OCI-LY1 (cell line): ENCODE results near the gene FBLIM1.

Experiments
- H2AFZ ChIP-seq: fragments of 200-600 bp; sonication (generic), shearing (Covaris generic); 2 replicates; pipeline ENCODE4 v1.6.0; 2014; ENCODE audit warnings: antibody characterized with exemption, mild to moderate bottlenecking, low read length
- H3F3A ChIP-seq: fragments of 200-600 bp; sonication (generic), shearing (Covaris generic); 2 replicates; pipeline ENCODE4 v1.6.0; 2014; ENCODE audit warnings: mild to moderate bottlenecking, antibody characterized with exemption, low read length, moderate library complexity; ENCODE audit not compliant: insufficient read depth
- H3K27ac ChIP-seq: fragments of 200-600 bp; sonication (generic); 2 replicates; pipeline ENCODE4 v1.5.1; 2014; ENCODE audit warnings: low read length, mixed run types, mild to moderate bottlenecking, low read depth; ENCODE audit not compliant: poor library complexity, severe bottlenecking
- H3K27me3 ChIP-seq: fragments of 200-600 bp; sonication (generic); 2 replicates; pipeline ENCODE4 v1.6.0; 2014; ENCODE audit warnings: antibody characterized with exemption, mild to moderate bottlenecking, low read length, moderate library complexity; ENCODE audit not compliant: insufficient read depth
- H3K36me3 ChIP-seq: fragments of 200-600 bp; sonication (generic); 2 replicates; pipeline ENCODE4 v1.6.1; 2014; ENCODE audit warnings: mild to moderate bottlenecking, antibody characterized with exemption, low read length, moderate library complexity, mixed read lengths; ENCODE audit not compliant: insufficient read depth
- H3K4me1 ChIP-seq: fragments of 200-600 bp; sonication (generic); 2 replicates; pipeline ENCODE4 v1.5.1; 2014; ENCODE audit warnings: mild to moderate bottlenecking, low read length, moderate library complexity; ENCODE audit not compliant: insufficient read depth, severe bottlenecking
- H3K4me2 ChIP-seq: fragments of 200-600 bp; sonication (generic), shearing (Covaris generic); 2 replicates; pipeline ENCODE4 v1.6.1; 2014; ENCODE audit warnings: low read length
- H3K4me3 ChIP-seq: fragments of 200-600 bp; sonication (generic); 2 replicates; pipeline ENCODE4 v1.5.1; 2014; ENCODE audit warnings: low read length, low read depth, mild to moderate bottlenecking, mixed read lengths; ENCODE audit not compliant: poor library complexity, severe bottlenecking
- H3K79me2 ChIP-seq: fragments of 200-600 bp; shearing (Covaris generic); 2 replicates; pipeline ENCODE4 v1.6.1; 2016; ENCODE audit warnings: mixed run types, low read length, mixed read lengths; ENCODE audit not compliant: insufficient read depth
- H3K9ac ChIP-seq: fragments of 200-600 bp; sonication (generic), shearing (Covaris generic); 2 replicates; pipeline ENCODE4 v1.6.1; 2014; ENCODE audit warnings: mild to moderate bottlenecking, low read length, mixed read lengths
- H3K9me2 ChIP-seq: fragments of 200-600 bp; sonication (generic), shearing (Covaris generic); 2 replicates; pipeline ENCODE4 v1.6.1; 2014; ENCODE audit warnings: low read depth, mild to moderate bottlenecking, low read length, mixed read lengths
- H3K9me3 ChIP-seq: fragments of 200-600 bp; shearing (Covaris generic); 2 replicates; pipeline ENCODE4 v1.6.1; 2014; ENCODE audit warnings: low read length, mixed read lengths
- H4K20me1 ChIP-seq: fragments of 200-600 bp; sonication (generic), shearing (Covaris generic); 2 replicates; pipeline ENCODE4 v1.6.0; 2016; ENCODE audit warnings: mild to moderate bottlenecking, low read length; ENCODE audit not compliant: insufficient read depth
- CTCF ChIP-seq: fragments of 200-600 bp; sonication (generic), shearing (Covaris generic); IDR thresholded peaks from 2 replicates; pipeline ENCODE4 v1.5.1; 2017; ENCODE audit warnings: mild to moderate bottlenecking, antibody characterized with exemption, low read length, moderate library complexity, mixed read lengths
- EZH2 ChIP-seq: fragments of 200-600 bp; sonication (generic), shearing (Covaris generic); IDR thresholded peaks from 2 replicates; pipeline ENCODE4 v1.8.0; 2017; ENCODE audit warnings: borderline replicate concordance, mixed run types, mild to moderate bottlenecking, antibody characterized with exemption, low read length, moderate library complexity, mixed read lengths

Gene FBLIM1

GRCh38 chr1:15740924-15741850 lies 17.4 kb upstream of the FBLIM1 start:
- Histone ChIP-seq H3K27ac (no peak overlapping the region), H3K36me3 (no peaks in the 10 kb centered on the region), H3K4me3 (no peak overlapping the region), H3K79me2 (no peaks in the 10 kb centered on the region), H3K4me1 (no peaks in the 10 kb centered on the region), H2AFZ (no peak overlapping the region), H3K9ac (no peak overlapping the region), H3K9me3 (no peaks in the 10 kb centered on the region), H3F3A (no peaks in the 10 kb centered on the region), H3K4me2 (no peak overlapping the region), H3K27me3 (no peaks in the 10 kb centered on the region), H4K20me1 (no peaks in the 10 kb centered on the region), H3K9me2 (no peaks in the 10 kb centered on the region)
- TF ChIP-seq CTCF (peak; percentile 95), EZH2 (no peak)

- no peak within 1 kb of the TSS for H3K9ac ChIP-seq
- no peaks in the 10 kb centered on the region for H3K27me3 ChIP-seq
- H3K9me3 ChIP-seq: no peaks in the 10 kb centered on the region
- H3K9me2 ChIP-seq: no peaks in the 10 kb centered on the region
- no peak within 1 kb of the TSS for H3K27ac ChIP-seq
- no peaks in the 10 kb centered on the region for H3K36me3 ChIP-seq
- H3K4me1 ChIP-seq: no peaks in the 10 kb centered on the region
- no peak within 1 kb of the TSS for H3K4me2 ChIP-seq
- no peaks in the 10 kb centered on the region for H3K79me2 ChIP-seq
- H3K4me3 ChIP-seq: no peak within 1 kb of the TSS
- no peak within 1 kb of the TSS for H2AFZ ChIP-seq
- TF ChIP-seq EZH2 (no peak), CTCF (no peak)
- H3F3A ChIP-seq: no peaks in the 10 kb centered on the region
- no peaks in the 10 kb centered on the region for H4K20me1 ChIP-seq
Observed at GRCh38 chr1:15742339-15742801, 16.2 kb upstream of the FBLIM1 start, which contains the start of gene TMEM82. TMEM82 (plus strand) TSS chr1:15742499; CDS start chr1:15742560, 61 bp downstream.

- no peak overlapping the region for H3K4me3 ChIP-seq
- H3K9ac ChIP-seq: no peak overlapping the region
- H3K79me2 ChIP-seq: no peaks in the 10 kb centered on the region
- TF ChIP-seq CTCF: no peak
- TF ChIP-seq EZH2: no peak
- H3K9me2 ChIP-seq: no peaks in the 10 kb centered on the region
- no peaks in the 10 kb centered on the region for H3K4me1 ChIP-seq
- H2AFZ ChIP-seq: no peak overlapping the region
- no peaks in the 10 kb centered on the region for H3K36me3 ChIP-seq
- H3K27ac ChIP-seq: no peak overlapping the region
- H3K27me3 ChIP-seq: no peaks in the 10 kb centered on the region
- no peak overlapping the region for H3K4me2 ChIP-seq
- no peaks in the 10 kb centered on the region for H4K20me1 ChIP-seq
- no peaks in the 10 kb centered on the region for H3K9me3 ChIP-seq
- no peaks in the 10 kb centered on the region for H3F3A ChIP-seq
Observed at GRCh38 chr1:15744122-15744679, 14.4 kb upstream of the FBLIM1 start.
